Stimulated activated CD4-positive, alpha-beta T cell treated with anti-CD3 and anti-CD28 coated beads, Interleukin-4, amount 100 ng/mL, for 4 hours (primary cell): ENCODE measurements around the gene NCAPH2.

ENCODE experiments used
- DNase-seq, 2 experiments: peaks; one replicate each; pipeline ENCODE4 v3.0.0-alpha.2; 2020

The NCAPH2 gene

GRCh38 chr22:50550395-50550794 is 42.4 kb downstream of the NCAPH2 start:
- DNase-seq = no peak

DNA sequence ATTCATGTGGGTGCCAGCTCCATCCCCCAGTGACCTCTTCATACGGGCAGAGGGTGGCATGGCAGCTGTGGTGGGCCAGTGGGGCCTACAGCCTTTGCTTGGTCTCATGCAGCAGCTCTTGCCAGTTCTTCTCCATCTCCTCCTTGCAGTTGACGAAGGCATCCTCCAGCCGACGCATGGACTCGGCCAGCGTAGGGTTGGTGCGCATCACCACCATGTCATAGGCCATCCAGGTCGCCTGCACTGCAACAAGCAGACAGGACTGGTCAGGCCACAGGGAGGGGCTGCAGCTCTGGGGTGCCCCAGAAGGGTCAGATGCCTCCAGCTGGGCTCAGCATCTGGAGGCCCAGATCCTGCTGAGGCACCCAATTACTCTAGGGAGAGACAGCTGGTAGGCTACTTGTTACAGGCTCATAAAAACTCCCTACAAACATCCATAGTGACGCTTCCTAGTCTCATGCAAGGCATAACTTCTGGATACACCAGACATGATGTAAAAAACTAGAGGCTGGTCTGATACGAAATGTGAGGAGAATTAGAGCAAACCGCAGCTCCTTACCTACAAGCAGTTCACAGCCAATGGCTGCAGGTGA is 43.2 kb downstream of the NCAPH2 start:
- DNase-seq = no peak

DNA sequence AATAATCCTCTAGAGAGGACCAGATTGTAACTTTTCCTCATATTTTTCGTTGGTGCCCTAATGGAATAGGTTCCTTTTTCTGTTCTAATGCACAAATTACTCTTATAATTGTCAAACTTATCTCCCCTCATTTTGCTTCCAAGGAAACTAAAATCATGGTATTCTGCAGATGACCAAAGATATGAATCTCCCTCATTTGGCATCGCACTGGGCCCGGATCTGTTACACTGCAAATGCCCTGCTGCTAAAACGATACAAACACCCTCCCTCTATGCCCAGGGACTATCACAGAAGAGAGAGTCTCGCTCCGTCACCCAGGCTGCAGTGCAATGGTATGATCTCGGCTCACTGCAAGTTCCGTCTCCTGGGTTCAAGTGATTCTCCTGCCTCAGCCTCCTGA is 45.3 kb downstream of the NCAPH2 start:
- DNase-seq = no peak

DNA sequence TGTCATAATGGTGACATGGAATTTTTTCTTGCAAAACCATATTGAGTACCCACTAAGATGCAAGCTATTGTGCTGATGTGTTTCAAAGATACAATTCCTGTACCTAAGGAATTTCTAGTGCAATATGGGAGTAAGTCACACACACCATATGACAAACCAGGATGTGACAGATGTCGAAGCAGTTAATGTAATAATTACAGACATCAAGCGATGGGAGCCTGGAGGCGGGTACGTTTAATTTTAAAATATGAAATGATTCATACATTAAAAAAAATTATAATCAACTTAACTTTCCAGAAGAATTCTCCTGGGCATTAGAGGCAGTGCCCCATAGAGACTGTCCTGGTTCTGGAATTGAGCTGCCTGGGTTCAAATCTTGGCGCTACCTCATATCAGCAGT is 48.7 kb downstream of the NCAPH2 start:
- no peak for DNase-seq

- no peak for DNase-seq
These were observed 52.0 kb downstream of the NCAPH2 start for GRCh38 chr22:50560034-50560433.

DNA sequence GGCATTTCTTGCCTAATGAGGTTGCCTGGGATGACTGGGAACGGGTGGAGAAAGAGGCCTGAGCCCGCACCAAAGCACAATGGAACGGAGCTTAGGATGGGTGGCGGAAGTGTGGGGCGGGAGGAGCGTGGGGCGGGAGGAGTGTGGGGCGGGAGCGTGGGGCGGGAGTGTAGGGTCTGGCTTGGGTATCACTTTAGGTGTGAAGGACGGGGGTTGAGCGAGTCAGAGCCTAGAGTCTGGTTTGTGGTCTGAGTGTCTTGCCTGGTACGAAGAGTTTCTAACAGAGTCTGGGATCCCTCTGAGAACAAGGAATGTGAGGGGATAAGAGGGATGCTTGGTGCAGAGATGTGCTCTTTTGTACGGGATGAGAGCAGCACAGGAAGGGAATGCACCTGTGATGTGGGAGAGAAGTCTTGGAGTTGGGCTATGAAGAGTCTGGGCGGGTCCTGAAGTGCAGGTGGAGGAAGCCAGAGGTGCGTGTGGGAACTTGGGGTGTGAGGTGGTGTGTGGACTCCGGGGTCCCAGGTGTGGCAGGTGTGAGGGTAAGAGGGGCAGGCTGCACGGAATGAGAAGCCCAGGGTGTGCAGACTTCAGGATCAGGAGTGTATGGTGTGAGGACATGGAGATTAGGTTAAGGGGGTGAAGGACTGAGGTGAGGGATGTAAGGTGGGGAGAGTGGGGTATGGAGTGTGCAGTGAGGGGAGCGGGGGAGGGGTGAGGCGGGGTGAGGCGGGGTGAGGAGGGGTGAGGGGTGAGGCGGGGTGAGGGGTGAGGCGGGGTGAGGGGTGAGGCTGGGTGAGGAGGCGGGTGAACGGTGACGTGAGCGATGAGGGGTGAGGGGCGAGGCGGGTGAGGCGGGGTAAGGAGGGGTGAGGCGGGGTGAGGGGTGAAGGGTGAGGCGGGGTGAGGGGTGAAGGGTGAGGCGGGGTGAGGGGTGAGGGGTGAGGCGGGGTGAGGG is 53.7 kb downstream of the NCAPH2 start:
- DNase-seq = no peak

GRCh38 chr22:50562523-50563412 is 54.7 kb downstream of the NCAPH2 start, which contains the start of gene SYCE3:
Gene SYCE3 (minus strand): TSS chr22:50562919. CDS start chr22:50556405, 6,514 bp downstream.
- peak; percentile 96 to 98 for DNase-seq

DNA sequence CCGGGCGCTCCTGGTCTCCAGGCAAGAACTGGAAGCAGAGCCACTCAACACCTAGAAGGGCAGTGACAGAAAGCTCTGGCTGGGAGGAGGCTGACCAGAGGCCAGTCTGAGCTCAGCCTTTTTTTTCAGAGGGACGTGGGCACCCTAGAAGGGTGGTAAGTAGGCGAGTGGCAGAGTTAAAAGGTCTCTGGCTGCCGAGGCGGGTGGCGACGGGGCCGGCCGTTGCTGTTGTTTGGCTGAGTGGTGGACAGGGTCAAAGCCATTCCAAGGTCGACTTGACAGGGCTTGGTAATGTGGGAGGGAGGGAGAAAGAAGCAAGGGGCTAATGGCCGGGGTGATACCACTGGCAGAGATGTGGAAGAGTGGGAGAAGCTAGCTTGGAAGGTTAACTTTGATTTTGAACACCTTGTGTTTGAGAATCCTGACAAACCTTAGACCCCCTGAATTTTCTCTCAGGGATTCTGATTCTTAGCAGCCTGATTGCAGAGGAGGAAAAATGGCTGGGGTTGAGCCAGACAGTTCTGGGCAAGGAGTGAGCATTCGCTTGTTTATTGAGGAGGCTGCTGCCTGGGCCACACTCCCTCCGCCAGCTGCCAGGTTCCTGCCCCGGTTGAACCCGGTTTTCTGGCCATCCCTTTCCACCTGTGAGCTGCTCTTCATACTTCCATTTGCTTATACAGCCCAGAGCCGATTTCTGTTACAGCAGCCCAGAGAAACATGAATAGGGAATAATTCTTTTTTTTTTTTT is 55.6 kb downstream of the NCAPH2 start:
- no peak for DNase-seq

- DNase-seq = no peak
These were observed 56.3 kb downstream of the NCAPH2 start for GRCh38 chr22:50564289-50564688.

DNA sequence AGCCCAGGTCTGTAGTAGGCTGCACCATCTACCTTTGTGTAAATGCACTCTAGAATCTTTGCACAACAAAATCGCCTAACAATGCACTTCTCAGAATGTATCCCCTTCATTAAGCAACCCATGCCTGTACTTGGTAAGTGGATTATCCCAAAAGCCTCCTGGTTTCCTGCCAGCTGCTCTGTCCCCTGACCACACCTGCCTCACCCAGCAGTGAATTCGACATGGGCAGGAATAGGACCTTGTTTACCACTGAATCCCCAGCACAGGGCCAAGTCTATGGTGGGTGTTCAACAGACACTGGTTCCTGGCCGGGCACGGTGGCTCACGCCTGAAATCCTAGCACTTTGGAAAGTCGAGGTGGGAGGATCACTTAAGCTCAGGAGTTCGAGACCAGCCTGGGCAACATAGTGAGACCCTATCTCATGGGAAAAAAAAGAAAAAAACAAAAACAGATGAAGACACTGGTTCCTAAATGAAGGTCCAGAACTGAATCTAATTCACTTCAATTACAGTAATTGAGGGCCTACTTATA is 59.8 kb downstream of the NCAPH2 start:
- DNase-seq = no peak

GRCh38 chr22:50568626-50569025 is 60.6 kb downstream of the NCAPH2 start:
- no peak for DNase-seq

GRCh38 chr22:50569041-50569459 is 61.0 kb downstream of the NCAPH2 start:
- DNase-seq = no peak

DNA sequence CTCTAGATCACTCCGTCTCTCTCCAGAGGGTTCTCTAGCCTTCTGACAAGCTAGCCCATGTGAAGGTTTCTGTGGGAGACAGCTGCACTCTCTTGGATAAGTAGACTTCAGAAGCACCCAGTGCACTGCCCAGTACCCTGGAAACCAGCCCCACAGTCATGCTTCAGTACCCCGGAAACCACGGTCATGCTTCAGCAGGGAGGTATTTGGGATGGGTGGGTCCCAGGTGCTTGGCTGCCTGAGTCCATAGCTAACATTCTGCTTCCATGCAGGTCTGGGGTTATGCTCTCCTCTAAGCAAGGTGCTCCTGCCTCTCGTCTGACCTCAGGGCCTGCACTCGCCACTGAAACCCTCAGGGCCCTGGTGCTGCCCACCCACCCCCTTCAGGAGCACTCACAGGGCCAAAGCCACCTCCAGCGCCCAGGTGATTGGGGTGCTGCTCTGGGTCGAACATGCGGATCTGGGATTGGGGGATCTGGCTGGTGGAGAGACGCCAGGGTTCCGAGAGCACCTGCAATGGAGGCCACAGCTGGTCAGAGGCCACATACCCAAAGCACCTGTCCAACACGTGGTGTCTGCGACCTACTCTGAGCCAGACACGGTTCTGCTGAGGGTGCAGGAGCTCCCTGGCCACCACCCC is 62.0 kb downstream of the NCAPH2 start:
- no peak for DNase-seq

DNA sequence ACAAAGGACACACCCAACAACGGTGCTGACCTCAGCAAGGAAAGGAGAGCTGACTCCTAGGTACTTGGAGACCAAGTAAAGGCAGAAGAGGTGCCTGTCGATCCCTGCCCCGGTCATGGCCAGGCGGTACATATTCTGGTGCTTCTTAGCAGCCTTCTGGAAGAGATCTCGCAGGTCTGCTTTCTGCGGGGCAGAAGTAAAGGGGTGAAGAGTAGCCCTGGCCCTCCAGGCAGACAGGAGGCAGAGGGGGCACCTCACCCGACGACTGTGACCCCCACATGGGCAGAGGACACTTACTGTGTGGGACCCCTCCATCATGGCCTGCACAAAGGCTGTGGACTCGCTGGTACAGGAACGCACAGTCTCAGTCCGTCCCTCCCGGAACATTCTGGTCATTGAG is 62.8 kb downstream of the NCAPH2 start:
- no peak for DNase-seq

DNA sequence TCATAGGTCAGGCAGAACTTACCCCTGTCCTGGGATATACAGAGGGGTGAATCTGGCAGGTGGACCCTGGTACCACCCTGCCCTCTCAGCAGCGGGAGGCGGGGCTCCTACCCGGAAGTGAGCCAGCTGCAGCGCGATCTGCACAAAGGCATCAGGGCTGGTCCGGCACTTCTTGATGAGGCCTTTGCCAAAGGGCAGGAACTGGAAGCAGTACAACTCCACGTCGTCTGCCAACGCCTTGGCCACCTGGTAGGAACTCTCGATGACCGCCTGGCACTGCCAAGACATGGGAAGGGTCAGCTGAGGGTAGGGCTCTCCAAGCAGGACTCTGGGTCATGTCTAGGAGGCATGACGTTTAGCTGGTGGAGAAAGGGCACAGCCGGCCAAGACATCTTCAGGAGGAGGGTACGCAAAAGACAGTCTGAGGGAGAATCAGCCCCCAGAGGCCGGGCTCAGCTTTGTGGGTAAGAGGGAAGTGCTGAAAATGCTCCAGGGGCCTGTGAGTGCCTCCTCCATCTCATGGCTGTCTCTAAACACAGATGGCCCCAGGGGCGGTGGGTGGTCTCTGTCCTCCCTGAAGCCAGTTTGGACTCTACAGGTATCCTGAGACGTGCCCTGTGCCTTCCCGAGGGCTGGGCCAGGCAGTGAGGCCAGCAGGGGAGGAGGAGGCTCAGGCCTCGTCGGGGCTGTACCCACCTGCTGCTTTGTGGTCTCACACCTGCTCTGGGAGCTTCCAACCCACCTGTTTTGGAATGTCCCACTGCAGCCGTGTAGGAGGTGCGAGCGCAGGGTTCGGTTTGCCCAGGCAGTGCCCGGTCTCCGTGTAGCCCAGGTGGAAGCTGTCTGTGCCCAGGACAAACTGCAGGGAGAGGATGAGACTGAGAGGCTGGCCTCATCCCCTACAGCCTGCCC is 63.5 kb downstream of the NCAPH2 start:
- no peak for DNase-seq

- DNase-seq = no peak
These were observed 64.9 kb downstream of the NCAPH2 start for GRCh38 chr22:50572965-50573364.

- DNase-seq = no peak
These were observed 65.7 kb downstream of the NCAPH2 start for GRCh38 chr22:50573491-50574382.

- no peak for DNase-seq
These were observed 66.3 kb downstream of the NCAPH2 start for GRCh38 chr22:50574383-50574755.
